ENCODE data around the gene RPL32.

- TF ChIP-seq CTCF (IDR thresholded peaks at IDR 0.05) (no peak), EP300 (IDR thresholded peaks at IDR 0.05) (no peak), POLR2A (IDR thresholded peaks at IDR 0.05) (no peak)
These were observed 32.8 kb downstream of the RPL32 start for GRCh38 chr3:12808587-12808986.
